GM12875 (cell line): ENCODE data around the gene TRDN.

Experiments
- H3K4me3 ChIP-seq: one replicate; pipeline ENCODE4 v1.5.1; 2011; ENCODE audit warnings: low read depth, low read length, control low read depth
- TF ChIP-seq, protein P1 (sequence below): IDR thresholded peaks from 2 replicates; pipeline ENCODE4 v1.5.1; 2011; ENCODE audit warnings: low read depth, mild to moderate bottlenecking, control low read depth, inconsistent platforms, low read length, moderate library complexity, borderline replicate concordance; ENCODE audit not compliant: insufficient read depth

Gene TRDN

DNA sequence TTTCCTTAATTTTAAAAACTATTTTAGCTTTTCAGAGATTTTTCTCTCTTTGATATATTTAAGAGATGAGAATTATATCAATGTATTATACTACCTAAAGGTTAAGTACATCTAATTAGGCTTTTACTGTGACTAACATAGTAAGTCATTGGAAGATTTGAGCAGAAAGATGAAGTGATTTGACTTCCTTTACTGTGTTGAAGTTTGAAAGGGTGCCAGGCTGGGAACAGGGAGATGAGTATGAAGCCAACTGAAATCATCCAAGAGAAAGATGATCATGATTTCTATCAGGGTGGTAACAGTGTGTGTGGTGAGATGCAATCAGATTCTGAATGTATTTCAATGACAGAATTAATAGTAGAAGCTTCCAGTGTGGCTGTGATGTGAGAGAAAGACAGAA is 87.3 kb downstream of the TRDN start:
- TF ChIP-seq, protein P1, sequence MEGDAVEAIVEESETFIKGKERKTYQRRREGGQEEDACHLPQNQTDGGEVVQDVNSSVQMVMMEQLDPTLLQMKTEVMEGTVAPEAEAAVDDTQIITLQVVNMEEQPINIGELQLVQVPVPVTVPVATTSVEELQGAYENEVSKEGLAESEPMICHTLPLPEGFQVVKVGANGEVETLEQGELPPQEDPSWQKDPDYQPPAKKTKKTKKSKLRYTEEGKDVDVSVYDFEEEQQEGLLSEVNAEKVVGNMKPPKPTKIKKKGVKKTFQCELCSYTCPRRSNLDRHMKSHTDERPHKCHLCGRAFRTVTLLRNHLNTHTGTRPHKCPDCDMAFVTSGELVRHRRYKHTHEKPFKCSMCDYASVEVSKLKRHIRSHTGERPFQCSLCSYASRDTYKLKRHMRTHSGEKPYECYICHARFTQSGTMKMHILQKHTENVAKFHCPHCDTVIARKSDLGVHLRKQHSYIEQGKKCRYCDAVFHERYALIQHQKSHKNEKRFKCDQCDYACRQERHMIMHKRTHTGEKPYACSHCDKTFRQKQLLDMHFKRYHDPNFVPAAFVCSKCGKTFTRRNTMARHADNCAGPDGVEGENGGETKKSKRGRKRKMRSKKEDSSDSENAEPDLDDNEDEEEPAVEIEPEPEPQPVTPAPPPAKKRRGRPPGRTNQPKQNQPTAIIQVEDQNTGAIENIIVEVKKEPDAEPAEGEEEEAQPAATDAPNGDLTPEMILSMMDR, result no peak
- no peak overlapping the region for H3K4me3 ChIP-seq

- TF ChIP-seq, protein P1, result no peak
- no peak overlapping the region for H3K4me3 ChIP-seq
These were observed 89.4 kb downstream of the TRDN start for GRCh38 chr6:123547216-123547978.

- TF ChIP-seq, protein P1, result no peak
- H3K4me3 ChIP-seq, result no peak overlapping the region
These were observed 90.2 kb downstream of the TRDN start for GRCh38 chr6:123546537-123546936.

- no peak overlapping the region for H3K4me3 ChIP-seq
- TF ChIP-seq, protein P1, result no peak
These were observed 95.3 kb downstream of the TRDN start for GRCh38 chr6:123541462-123541861.

- TF ChIP-seq, protein P1, result no peak
- H3K4me3 ChIP-seq, result no peak overlapping the region
These were observed 102.7 kb downstream of the TRDN start for GRCh38 chr6:123533862-123534648.

DNA sequence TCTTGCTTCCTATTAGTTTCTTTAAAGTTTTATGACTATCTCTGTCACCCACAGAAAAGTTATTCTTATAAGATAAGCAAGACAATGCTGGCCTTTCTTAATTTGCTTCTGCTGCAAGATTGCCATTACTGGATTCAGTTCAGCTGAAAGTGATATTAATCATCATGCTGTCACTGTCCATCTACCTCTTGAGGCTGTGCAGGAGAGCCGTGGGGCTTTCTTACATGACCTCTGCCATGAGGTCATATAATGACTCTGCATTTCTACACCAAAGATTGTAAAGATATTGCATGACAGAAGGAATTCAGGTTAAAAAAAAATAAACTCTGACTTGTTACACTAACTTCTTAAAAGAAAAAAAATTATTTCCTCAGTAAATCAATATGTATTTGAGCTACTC is 106.9 kb downstream of the TRDN start:
- H3K4me3 ChIP-seq, result no peak overlapping the region
- TF ChIP-seq, protein P1, result no peak
